Measurements from ENCODE around the gene EML1. TPM values are rescaled to one million over a fixed set of nuclear protein-coding genes. Genes with fewer than 3 reads are reported as not detected.

The EML1 gene
- total RNA-seq, 1 experiment from 2014 or later = 9.5 TPM

DNA sequence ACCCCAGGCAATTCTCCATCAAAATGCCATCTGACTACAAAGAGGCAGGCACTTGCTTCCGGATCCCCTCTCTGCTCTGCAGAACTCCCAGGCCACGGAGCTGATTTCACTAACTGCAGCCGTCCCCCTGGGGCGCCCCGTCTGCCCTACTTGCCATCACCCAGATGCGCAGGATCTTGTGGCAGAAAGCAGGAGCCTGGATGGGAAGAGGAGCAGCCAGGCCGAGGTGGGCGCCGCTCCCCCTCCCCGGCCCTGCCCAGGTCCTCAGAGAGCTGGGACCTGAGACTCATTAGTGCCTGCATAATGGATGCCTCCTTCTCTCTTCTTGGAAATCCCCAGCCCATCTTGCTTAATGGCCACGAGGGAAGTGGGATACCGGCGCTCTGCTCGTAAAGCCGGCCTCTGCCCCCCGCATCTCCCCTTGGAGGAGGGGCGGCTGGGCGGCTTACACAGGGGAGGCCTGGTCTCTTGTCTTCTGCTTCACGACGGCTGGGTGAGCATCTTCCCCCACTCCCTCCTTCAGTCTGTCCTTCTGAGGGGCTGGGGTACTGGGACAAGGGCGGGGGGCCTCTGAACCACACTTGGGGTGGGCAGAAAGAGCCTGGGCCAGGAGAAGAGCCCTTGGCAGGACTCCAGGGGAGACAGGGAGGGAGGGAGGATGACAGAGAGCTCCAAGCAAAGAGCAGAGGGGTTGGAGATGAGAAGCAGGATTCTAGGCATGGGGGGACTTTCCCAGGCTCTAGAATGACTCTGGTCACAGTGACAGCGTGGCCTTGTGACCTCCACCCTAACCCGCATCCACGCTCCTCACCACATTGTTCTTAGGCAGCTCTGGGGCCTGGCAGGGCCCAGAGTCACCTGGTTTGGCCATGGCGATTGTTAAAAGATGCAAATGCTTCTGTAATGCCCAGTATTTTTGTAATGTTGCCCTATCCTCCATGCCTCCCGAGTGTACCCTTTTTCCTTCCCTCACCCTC lies 19.4 kb upstream of the EML1 start:
- no peaks in the 10 kb centered on the region for H3K36me3 Mint-ChIP-seq (ENCODE audit: insufficient read depth, unreplicated experiment)
- intact Hi-C loops (cut with micrococcal nuclease) = no loop called here
- POLR2A ChIA-PET = interaction anchor here (2.1 kb wide), 1 partner anchor 16 kb away, joined by 7 read pairs; no protein-coding TSS in a partner anchor
- H3K4me3 Mint-ChIP-seq (ENCODE audit: unreplicated experiment) = no peak overlapping the region
- H3K4me1 Mint-ChIP-seq (ENCODE audit: insufficient read depth, unreplicated experiment) = peaks cover 17% of the 10 kb centered on the region
- no peak overlapping the region for H3K27ac Mint-ChIP-seq (ENCODE audit: low read depth, unreplicated experiment)
- H3K9me3 Mint-ChIP-seq (ENCODE audit: unreplicated experiment) = peaks cover 8% of the 10 kb centered on the region
- CTCF ChIA-PET = interaction anchor here (1.2 kb wide), 2 partner anchors 19 to 31 kb away, joined by 3 to 6 read pairs; no protein-coding TSS in a partner anchor
- DNase-seq (ENCODE audit: unreplicated experiment) = no peak
- peaks cover 12% of the 10 kb centered on the region for H3K27me3 Mint-ChIP-seq (ENCODE audit: insufficient read depth, unreplicated experiment)
- no TSS peak for BruUV-seq (replicated peaks)
- TF ChIP-seq, protein P1, sequence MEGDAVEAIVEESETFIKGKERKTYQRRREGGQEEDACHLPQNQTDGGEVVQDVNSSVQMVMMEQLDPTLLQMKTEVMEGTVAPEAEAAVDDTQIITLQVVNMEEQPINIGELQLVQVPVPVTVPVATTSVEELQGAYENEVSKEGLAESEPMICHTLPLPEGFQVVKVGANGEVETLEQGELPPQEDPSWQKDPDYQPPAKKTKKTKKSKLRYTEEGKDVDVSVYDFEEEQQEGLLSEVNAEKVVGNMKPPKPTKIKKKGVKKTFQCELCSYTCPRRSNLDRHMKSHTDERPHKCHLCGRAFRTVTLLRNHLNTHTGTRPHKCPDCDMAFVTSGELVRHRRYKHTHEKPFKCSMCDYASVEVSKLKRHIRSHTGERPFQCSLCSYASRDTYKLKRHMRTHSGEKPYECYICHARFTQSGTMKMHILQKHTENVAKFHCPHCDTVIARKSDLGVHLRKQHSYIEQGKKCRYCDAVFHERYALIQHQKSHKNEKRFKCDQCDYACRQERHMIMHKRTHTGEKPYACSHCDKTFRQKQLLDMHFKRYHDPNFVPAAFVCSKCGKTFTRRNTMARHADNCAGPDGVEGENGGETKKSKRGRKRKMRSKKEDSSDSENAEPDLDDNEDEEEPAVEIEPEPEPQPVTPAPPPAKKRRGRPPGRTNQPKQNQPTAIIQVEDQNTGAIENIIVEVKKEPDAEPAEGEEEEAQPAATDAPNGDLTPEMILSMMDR (IDR thresholded peaks at IDR 0.05; ENCODE audit: unreplicated experiment) = no peak

DNA sequence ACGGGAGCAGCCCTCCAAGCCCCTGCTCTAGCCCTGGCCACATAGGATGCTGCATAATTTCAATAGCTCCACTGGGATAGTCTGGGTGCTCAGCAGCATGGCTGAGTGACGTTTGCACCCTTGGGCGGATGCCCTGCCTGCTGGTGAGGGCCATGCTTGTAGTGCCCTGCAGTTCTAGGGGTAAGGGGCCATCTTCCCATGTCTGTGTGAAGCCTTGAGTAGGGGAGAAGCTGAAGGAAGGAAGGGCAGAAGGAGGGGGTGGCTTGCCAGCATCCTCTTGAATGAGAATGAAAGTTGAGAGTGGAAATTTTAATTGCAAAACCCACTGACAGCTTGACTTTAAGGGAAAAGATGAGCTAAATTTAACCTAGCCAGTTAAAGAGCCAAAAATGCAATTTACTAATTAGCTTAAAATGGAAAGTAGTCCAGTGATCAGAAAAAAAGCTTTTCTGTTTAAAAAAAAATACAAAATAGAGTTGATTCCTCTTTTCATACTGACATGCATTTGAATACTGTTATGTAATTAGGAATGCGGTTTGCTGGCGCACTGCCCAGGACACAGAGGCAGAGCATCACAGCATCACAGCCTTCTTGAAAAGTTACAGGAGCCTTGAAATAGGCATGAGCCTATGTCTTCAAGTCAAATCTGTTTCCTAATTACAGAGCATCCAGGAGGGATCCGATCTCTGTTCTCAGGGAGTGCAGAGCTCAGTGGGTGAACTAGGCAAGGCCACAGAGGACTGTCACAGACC lies 18.5 kb upstream of the EML1 start:
- no TSS peak for BruUV-seq (replicated peaks)
- H3K27me3 Mint-ChIP-seq (ENCODE audit: insufficient read depth, unreplicated experiment) = peaks cover 12% of the 10 kb centered on the region
- intact Hi-C loops (cut with micrococcal nuclease) = no loop called here
- POLR2A ChIA-PET = no interaction called here
- no peak for DNase-seq (ENCODE audit: unreplicated experiment)
- no peak overlapping the region for H3K27ac Mint-ChIP-seq (ENCODE audit: low read depth, unreplicated experiment)
- peaks cover 16% of the 10 kb centered on the region for H3K9me3 Mint-ChIP-seq (ENCODE audit: unreplicated experiment)
- H3K4me3 Mint-ChIP-seq (ENCODE audit: unreplicated experiment) = no peak overlapping the region
- TF ChIP-seq, protein P1 (IDR thresholded peaks at IDR 0.05; ENCODE audit: unreplicated experiment) = no peak
- H3K4me1 Mint-ChIP-seq (ENCODE audit: insufficient read depth, unreplicated experiment) = peaks cover 17% of the 10 kb centered on the region
- CTCF ChIA-PET = interaction anchor here (1.2 kb wide), 1 partner anchor 30 kb away, joined by 3 read pairs; no protein-coding TSS in a partner anchor
- H3K36me3 Mint-ChIP-seq (ENCODE audit: insufficient read depth, unreplicated experiment) = no peaks in the 10 kb centered on the region

DNA sequence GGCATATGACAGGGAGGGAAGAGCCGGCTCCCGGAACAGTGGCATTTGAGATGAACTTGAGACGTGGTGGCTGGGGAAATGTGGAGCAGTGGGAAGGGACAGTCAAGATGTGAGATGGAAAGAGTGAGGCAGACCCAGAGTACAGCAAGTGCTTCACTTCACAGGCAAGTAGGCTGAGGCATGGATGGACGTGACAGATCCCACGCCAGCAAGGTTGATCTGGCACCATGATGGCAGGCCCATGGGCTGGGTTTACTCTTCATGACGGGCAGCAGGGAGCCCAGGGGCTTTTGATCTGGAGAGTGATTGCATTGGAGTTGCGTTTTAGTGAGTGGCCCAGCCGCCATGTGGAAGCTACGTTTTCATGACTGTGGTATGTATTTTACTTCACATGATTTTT lies 17.9 kb upstream of the EML1 start:
- H3K36me3 Mint-ChIP-seq (ENCODE audit: insufficient read depth, unreplicated experiment) = no peaks in the 10 kb centered on the region
- peaks cover 12% of the 10 kb centered on the region for H3K27me3 Mint-ChIP-seq (ENCODE audit: insufficient read depth, unreplicated experiment)
- H3K4me1 Mint-ChIP-seq (ENCODE audit: insufficient read depth, unreplicated experiment) = peaks cover 17% of the 10 kb centered on the region
- DNase-seq (ENCODE audit: unreplicated experiment) = no peak
- peaks cover 16% of the 10 kb centered on the region for H3K9me3 Mint-ChIP-seq (ENCODE audit: unreplicated experiment)
- ChIA-PET CTCF (no interaction called here), POLR2A (interaction anchor here (1.7 kb wide), 1 partner anchor 18 kb away, joined by 4 read pairs; no protein-coding TSS in a partner anchor)
- BruUV-seq (replicated peaks) = no TSS peak
- no peak overlapping the region for H3K27ac Mint-ChIP-seq (ENCODE audit: low read depth, unreplicated experiment)
- no peak overlapping the region for H3K4me3 Mint-ChIP-seq (ENCODE audit: unreplicated experiment)
- TF ChIP-seq, protein P1 (IDR thresholded peaks at IDR 0.05; ENCODE audit: unreplicated experiment) = no peak
- intact Hi-C loops (cut with micrococcal nuclease) = no loop called here

GRCh38 chr14:99777951-99778350 lies 15.3 kb upstream of the EML1 start:
- H3K36me3 Mint-ChIP-seq (ENCODE audit: insufficient read depth, unreplicated experiment) = no peaks in the 10 kb centered on the region
- H3K27me3 Mint-ChIP-seq (ENCODE audit: insufficient read depth, unreplicated experiment) = peaks cover 12% of the 10 kb centered on the region
- intact Hi-C loops (cut with micrococcal nuclease) = no loop called here
- CTCF ChIA-PET = interaction anchor here (0.9 to 2.2 kb wide), 2 partner anchors 48 to 57 kb away, joined by 3 to 7 read pairs; no protein-coding TSS in a partner anchor
- DNase-seq (ENCODE audit: unreplicated experiment) = no peak
- H3K9me3 Mint-ChIP-seq (ENCODE audit: unreplicated experiment) = peaks cover 25% of the 10 kb centered on the region
- no peak overlapping the region for H3K4me3 Mint-ChIP-seq (ENCODE audit: unreplicated experiment)
- H3K27ac Mint-ChIP-seq (ENCODE audit: low read depth, unreplicated experiment) = no peak overlapping the region
- no TSS peak for BruUV-seq (replicated peaks)
- POLR2A ChIA-PET = interaction anchor here (1.0 kb wide), 1 partner anchor 12 kb away, joined by 3 read pairs; no protein-coding TSS in a partner anchor
- peaks cover 3% of the 10 kb centered on the region for H3K4me1 Mint-ChIP-seq (ENCODE audit: insufficient read depth, unreplicated experiment)
- TF ChIP-seq, protein P1 (IDR thresholded peaks at IDR 0.05; ENCODE audit: unreplicated experiment) = no peak

All from MCF 10A (cell line).